Activated CD8-positive, alpha-beta memory T cell treated with anti-CD3 and anti-CD28 coated beads for 1 hour (primary cell): ENCODE results near the gene MAGEA8.
"Not testable (repeated sequence)": the region's sequence is repeated elsewhere in the genome, so short reads cannot be mapped to it uniquely, and the experiment has no call there.

ENCODE experiments used
- DNase-seq, 2 donors: peaks; one replicate each; pipeline ENCODE4 v3.0.0-alpha.2; 2020; ENCODE audit warnings: low read depth in 1 of 2; ENCODE audit errors: extremely low read depth in 1 of 2

Gene MAGEA8, protein sequence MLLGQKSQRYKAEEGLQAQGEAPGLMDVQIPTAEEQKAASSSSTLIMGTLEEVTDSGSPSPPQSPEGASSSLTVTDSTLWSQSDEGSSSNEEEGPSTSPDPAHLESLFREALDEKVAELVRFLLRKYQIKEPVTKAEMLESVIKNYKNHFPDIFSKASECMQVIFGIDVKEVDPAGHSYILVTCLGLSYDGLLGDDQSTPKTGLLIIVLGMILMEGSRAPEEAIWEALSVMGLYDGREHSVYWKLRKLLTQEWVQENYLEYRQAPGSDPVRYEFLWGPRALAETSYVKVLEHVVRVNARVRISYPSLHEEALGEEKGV

DNA sequence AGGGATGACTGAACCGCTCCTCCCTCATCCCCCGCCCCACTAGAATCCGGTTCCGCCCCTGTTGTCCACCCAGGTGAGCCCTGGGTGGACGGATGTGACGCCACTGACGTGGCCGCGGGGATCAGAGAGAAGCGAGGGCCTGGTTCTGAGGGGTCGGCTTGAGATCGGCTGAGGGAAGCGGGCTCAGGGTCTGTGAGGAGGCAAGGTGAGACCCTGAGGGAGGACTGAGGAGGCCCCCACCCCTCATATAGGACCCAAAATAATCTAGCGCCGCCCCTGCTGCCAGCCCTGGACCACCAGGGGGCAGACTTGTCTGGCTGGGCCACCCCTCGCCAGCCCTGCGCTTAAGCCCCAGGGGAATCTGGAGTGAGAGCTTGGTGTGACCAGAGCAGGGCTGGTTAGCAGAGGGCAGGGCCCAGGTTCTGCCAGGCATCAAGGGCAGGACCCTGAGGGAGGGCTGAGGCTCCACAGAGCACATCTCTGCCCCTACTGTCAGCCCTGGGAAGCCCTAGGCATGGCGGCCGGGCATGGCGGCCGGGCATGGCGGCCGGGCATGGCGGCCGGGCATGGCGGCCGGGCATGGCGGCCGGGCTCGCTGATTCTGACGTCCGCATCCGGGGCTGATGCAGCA lies at the start of gene MAGEA8:
Gene MAGEA8, plus strand, starts transcription at position 103 of the 631 bp plus-strand sequence. CDS start 3,090 bp downstream, outside the sequence.
- no peak for DNase-seq

DNA sequence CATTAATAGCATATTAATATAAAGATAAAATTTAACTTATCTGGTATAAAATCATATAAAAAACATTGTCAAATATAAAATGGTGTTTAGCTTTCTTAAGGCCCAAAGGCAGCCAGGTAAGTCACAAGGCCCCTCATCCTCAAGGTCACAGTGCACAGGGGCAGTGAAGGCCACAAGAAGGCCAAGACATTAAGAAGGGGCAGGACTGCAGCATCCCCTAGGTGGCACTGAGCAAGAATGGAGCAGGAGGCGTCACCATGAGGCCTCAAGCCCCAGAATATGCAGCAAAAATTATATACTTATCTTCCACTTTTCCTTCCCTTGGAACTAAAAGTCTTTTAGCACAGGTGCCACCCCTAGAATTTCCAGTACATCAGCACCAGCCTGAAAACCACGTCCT lies 49.5 kb upstream of the MAGEA8 start:
- DNase-seq: no peak

DNA sequence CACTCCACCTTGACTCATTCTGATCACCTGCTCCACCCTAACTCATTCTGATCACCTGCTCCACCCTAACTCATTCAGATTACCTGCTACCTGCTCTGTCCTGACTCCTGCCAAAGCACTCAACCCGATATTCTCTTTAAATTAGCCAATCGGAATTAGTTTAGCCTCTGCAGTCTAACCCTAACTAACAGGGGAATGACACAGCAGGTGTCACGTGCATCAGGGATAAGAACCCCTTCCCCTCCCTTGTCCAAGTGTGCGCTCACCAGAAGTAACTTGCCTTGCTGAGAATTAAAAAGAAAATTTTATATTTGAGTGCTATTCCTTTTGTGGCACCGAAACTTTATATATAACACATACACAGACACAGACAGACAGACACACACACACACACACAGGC lies 44.3 kb upstream of the MAGEA8 start:
- not testable (repeated sequence) for DNase-seq

DNA sequence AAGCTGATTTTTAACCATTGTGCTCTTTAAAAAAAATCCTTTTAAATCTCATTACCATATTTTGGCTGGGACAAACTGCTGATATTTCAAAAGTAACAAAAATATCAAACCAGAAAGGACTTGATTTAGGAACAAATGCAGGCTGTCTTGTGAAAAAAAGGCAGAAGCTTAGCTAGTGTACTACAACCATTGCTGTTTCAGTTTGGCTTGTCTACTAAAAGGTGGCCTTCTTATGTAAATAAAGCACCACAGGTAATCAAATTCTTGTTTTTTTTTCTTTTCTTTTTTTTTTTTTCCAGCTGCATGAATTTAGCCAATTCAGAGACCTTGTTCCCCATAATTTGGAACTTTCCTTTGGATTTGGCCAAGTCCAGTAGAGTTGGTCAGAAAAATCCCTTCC lies 43.8 kb upstream of the MAGEA8 start:
- no peak for DNase-seq

DNA sequence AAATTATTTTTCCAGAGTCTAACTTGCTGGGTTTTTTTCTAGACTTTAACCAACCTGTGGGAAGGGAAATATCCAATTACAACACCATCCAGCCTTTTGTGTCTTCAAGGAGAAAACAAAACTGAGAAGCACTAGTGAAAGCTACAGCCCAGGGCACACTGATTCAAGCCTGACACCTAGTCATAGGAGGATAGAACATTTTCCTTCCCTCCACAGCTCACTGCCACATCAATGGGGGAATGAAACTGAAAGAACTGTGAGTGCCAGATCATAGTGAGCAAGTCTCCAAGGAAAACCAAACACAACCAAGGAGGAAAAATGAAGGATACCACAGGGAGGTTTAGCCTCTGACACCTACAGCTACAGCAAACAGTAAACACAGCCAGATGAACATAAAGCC lies 43.3 kb upstream of the MAGEA8 start:
- no peak for DNase-seq

DNA sequence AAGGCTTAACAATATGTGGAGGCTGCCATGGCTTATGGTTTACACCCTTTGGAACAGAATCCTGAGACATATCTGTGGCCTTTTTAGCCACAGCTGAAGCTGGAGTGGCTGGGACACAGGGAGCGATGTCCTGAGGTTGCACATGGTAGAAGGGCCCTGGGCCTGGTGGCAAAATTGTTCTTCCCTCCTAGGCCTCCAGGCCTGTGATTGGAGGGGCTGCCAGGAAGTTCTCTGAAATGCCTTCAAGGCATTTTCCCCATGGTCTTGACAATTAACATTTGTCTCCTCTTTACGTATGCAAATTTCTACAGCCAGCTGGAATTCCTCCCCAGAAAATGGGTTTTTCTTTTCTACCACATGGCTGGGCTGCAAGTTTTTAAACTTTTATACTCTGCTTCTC lies 39.1 kb upstream of the MAGEA8 start:
- DNase-seq: no peak

DNA sequence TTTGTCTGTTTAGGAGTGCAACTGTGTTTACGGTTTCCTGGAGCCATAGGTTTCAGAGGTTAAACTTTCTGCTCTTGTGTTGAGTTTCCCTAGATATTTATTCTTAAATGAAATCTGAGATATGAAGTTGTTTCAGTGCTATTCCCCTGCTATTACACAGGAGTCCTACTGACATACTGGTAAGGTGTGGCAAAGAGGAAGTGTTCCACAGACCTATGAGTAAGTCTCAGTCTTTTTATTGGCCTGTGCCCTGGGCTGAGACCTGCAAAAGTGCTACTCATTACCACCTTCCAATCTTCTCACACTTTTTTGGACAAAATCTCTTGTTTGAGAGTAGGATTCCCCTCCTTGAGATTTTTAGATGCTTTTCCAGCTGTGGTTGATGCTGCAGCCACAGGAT lies 35.6 kb upstream of the MAGEA8 start:
- DNase-seq: no peak

DNA sequence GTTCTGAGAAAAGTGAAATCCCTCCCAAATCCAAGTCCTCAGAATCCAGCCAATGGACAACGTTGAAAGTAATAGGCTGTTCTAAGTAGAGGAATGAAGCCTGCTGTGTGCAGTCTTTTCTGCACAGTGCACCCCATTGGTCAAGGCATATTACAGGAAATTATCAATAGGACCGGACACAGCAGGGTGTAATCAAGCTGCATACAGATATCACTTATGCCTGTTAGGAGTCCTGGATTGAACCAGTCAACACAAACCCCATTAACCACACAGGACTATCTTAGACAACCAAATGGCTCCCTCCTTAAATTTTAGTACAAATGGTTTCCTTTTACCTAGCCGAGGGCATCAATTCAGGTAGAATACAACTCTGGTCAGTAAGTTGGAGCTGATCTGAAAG lies 34.2 kb upstream of the MAGEA8 start:
- no peak for DNase-seq

DNA sequence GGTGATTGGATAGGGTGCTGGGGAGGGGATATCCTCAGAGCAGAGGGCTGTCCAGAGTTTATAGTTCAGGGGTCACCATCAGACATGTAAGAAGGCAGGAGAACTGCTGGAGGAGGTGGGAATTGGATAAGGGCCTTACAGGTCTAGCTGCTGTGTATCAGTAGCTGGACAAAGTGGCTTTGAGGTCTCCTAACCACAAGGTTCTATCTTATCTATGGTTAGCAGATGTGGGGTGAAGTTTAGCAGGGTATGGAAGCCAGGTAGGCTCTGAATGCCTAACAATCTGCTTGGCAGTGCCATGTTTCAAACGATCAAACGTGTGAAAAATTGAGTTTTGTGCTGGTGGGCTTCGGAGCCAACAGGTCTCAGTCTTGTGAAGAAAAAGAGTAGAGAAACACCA lies 32.1 kb upstream of the MAGEA8 start:
- no peak for DNase-seq

DNA sequence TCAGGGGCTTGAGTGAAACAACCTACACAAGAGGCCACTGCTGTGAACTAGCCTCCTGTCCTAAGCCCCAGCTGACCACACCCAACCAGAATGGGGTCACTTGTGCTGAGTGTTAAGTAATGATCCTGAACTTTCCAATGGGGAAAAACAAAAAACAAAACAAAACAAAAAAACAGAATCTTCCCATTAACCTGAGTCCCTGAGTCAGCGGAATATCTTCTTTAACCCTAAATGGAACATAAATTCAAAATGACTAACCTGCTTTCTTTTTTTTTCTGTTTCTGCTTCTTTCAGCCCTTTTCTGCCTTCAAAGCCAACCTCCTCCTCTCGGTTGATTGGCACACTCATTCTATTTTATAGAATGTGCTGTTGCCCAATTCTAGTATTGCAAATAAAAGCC lies 31.2 kb upstream of the MAGEA8 start:
- no peak for DNase-seq

DNA sequence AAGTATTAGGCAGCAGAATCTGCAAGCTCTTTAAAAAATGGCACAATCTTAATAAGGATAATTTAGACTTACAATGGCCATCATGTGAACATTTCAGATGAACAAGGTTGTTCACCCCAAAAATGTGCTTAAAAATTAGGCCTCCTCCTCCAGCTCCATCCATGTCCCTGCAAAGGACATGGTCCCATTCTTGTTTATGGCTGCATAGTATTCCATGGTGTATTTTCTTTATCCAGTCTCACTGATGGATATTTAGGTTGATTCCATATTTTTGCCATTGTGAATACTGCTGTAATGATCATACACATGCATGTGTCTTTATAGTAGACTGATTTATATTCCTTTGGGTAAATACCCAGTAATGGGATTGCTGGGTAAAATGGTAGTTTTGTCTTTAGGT lies 29.1 kb upstream of the MAGEA8 start:
- no peak for DNase-seq

DNA sequence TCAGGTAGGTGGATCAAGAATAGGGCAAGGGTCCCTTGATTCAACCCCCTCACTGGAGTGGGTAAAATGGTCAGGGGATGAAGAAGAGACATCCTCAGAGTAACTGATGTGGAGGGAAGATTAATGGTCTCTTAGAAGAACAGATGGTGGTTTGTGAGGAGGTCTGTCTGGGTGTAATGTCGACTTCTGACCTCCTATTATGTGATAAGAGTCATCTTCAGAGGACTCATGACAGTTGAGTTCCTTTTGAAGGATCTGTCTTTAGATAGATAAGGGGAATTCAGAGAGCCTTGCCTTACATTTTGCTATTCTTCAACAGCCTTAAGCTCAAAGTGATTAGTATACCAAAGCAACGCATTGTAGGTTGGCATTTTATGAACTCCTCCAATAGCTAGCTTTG lies 27.1 kb upstream of the MAGEA8 start:
- no peak for DNase-seq

DNA sequence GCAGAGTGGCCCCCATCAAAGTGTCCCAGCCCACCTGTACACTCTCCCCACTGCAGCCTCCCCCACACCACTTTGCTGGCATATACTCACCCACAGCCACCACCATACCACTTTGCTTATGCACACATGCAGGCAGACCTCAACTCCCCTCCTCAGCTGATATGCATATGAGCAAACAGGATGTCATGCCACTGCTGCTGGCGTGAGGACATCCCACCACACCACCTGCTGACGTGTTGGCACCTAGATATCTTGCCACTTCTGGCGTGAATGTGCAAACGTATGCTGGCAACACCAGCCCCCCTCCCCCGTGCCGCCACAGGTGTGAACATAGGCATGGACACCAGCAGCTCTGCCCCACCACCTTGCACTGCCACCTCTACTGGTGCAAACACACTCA lies 22.4 kb upstream of the MAGEA8 start:
- no peak for DNase-seq

DNA sequence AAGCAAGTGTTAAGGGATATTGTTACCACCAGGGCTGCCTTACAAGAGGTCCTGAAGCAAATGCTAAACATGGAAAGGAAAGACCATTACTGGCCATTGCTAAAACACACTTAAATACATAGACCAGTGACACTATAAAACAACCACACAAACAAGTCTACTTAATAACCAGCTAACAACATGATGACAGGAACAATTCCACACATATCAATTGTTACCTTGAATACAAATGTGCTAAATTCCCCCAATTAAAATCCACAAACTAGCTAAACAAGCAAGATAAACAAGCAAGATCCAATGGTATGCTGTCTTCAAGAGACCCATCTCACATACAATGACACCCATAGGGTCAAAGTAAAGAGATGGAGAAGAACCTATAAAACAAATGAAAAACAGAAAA lies 20.5 kb upstream of the MAGEA8 start:
- DNase-seq: no peak

DNA sequence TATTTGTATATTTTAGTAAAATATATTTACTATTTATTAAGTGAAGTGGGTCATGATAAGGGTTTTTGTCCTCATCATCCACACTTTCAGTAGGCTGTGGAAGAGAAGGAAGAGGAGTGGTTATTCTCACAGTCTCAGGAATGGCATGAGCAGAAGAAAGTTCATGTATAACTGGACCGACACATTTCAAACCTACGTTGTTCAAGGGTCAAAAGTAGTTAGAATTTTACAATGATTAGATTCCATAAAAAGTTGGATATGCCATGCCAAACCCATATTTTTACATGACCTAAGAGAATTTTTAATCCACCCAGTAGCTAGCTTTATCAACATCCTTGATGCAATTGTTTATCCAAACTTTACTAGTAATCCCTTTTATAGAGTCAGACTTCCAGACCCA lies 15.6 kb upstream of the MAGEA8 start:
- no peak for DNase-seq

DNA sequence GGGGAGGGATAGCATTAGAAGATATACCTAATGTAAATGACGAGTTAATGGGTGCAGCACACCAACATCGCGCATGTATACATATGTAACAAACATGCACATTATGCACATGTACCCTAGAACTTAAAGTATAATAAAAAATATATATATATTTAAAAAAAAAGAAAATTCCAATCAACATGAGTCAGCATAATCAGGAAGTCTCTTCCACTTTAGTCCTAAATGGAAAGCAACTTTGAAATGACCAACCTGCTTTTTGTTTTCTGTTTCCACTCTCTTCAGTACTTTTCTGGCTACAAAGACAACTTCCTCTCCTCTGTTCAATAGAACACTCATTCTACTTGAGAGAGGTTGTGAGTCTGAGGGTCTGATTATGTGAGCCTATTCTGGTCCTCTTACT lies 13.5 kb upstream of the MAGEA8 start:
- DNase-seq: no peak

DNA sequence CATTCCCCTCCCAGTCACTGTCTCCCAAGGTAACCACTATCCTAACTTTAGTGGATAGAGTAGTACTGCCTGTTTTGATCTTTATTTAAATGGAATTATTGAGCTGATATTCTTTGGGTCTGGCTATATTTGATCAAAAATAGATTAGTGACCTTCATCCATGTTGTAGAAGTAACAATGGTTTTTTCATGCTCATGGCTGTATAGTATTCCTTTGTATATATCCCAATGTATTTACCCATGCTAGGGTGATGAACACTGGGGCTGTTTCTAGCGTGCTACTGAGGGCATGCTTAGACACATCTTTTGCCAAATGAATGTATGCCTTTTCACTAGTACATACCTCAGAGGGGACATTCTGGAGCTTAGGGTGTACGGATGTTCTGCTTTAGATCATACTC lies 10.1 kb upstream of the MAGEA8 start:
- no peak for DNase-seq

DNA sequence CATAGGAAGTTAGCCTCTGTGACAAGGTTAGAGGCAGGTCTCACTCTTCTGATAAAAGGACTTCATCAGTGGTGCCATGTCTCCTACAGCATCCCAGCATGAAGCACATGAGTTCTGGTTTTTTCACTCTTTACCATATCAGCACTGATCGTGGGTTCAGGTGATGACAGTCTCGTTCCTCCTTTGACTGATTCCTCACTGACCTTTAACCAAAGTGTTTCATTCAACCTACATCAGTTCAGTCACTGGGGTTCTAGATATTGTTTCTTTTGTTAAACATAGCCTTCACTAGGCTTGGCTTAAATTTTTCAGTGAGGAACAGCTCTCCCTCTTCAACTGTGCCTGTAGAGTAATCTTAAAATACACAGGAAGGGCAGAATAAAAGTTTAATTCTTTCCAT lies 9.6 kb upstream of the MAGEA8 start:
- no peak for DNase-seq

DNA sequence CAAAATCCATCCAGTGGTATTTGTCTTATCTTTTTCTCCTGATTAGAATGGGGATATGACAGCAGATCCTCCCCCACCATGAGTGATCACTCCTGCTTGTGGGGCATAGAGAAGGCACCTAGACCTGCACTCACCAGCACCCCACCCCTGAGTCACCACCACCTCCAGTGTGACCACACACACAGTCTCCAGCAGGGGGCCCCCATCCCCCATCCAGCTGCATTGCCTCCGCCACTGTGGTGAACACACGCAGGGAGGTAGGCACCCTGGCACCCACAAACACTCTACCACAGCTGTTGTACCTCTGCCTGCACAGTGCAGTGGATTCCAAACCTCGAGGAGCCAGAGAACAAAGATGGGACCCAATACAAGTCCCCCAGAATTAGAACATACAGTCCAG lies 9.0 kb upstream of the MAGEA8 start:
- peak; percentile 35 to 42 for DNase-seq

DNA sequence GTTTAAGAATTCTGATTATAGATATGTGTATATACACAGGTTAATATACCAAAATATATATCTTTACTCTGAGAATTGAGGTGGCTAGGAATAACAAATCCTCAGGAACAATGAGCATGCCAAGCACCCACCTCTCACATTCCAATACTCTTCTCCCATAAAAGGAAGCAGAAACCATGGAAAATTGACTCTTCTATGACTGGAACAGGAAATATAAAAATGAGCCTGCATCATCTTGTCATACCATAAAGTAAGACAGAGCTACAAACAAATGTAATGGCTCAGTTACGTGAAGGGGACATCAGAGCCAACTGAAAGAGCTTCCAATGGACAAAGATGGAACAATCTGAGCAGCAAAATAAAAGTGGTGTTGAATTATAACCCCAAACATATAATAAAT lies 3.8 kb upstream of the MAGEA8 start:
- DNase-seq: no peak

DNA sequence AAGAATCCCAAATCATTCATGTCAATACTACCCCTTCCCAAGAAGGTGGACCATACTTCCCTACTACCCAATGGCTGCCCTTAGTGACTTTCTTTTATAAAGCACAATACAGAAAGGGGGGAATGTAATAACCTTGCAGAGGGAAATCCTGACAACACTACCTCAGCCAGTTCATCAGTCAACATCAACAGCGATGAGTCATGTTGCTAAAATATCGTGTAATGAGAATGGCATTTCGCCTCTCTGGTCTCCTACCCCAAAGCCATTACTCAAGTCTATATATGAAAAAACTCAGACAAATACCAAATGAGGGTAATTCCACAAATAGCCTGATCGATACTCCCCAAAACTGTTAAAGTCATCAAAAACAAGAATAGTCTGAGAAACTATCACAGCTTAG lies 3.3 kb upstream of the MAGEA8 start:
- DNase-seq: no peak

DNA sequence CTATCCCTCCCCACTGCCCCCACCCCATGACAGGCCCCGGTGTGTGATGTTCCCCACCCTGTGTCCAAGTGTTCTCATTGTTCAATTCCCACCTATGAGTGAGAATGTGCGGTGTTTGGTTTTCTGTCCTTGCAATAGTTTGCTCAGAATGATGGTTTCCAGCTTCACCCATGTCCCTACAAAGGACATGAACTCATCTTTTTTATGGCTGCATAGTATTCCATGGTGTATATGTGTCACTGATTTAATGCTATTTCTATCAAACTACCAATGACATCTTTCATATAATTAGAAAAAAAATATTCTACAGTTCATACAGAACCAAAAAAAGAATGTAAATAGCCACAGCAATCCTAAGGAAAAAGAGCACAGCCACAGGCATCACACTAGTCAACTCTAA lies 9.8 kb downstream of the MAGEA8 start:
- not testable (repeated sequence) for DNase-seq

DNA sequence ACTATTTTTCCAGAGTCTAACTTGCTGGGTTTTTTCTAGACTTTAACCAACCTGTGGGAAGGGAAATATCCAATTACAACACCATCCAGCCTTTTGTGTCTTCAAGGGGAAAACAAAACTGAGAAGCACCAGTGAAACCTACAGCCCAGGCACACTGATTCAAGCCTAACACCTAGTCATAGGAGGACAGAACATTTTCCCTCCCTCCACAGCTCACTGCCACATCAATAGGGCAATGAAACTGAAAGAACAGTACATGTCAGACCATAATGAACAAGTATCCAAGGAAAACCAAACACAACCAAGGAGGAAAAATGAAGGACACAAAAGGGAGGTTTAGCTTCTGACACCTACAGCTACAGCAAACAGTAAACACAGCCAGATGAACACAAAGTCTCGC lies 17.6 kb downstream of the MAGEA8 start:
- DNase-seq: no peak
